Activated gamma-delta T cell (primary cell): ENCODE data around the gene FRRS1L.
A peak's percentile ranks its signal among the peaks of the same experiment; 100 is the strongest.
"Not testable (repeated sequence)": the region's sequence is repeated elsewhere in the genome, so short reads cannot be mapped to it uniquely, and the experiment has no call there.

Experiments used
- DNase-seq: peaks from one replicate; lab custom pipeline; 2025; lab: John Stamatoyannopoulos, UW

FRRS1L gene

DNA sequence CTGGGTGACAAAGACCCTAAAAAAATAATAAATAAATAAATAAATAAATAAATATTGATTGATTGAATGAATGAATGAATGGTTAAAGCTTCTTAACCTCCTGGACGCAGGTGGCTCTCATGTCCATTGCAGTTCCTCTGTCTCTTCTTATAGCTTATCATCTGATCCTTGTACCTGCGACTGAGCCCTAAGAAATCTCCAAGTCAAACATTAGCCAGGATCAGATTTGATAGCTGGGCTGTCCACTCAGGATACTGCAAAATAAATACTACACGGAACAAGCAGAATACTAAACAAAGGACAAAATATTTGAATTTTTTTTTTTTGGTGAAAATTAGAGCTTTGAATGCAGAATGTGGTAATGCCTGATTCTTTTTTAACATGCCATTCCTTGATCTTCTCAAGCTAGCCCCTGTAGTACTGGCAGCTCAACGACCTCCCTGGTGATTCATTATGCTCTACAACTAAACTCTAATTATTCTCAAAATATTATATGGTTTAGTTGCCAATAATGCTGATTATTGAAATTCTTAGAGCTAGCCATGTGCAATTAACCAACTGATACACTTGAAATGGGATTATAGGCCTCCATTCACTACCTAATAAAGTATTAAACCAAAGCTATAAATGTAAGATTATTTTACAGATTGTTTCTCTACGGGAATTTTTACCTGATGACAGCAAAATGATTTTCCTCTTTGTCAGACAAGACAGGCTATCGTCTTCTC, 37.4 kb downstream of the FRRS1L start:
- DNase-seq, result no peak

- DNase-seq, result not testable (repeated sequence)
Observed at GRCh38 chr9:109126671-109127070, 40.4 kb downstream of the FRRS1L start.

- no peak for DNase-seq
Observed at GRCh38 chr9:109124121-109124520, 42.9 kb downstream of the FRRS1L start.

GRCh38 chr9:109122726-109123621, 44.1 kb downstream of the FRRS1L start:
- DNase-seq, result no peak

DNA sequence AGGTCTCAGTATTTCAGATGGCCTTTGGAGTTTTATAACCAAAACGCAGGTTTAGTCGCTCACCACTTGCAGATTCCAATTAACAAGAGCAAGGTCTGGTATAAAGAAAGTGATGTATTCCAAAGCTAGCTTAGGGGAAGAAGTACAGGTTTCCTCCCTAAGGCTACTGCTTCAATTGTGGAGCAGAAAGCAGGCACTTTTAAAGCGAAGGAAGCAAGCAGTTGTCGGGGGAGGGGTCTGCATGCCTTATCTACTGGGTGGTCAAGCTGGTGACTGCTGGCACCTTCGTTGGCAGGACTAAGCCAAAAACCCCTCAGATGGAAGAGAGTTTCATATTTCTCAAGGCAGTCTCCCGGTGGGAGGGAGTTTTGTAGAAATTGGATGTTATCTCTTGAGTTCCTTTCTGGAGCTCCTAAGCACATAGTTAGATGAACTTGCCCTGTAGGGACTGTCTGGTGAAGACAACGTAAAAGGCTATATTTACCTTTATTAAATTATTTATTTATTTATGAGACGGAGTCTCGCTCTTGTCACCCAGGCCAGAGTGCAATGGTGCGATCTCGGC, 45.7 kb downstream of the FRRS1L start:
- DNase-seq, result no peak

DNA sequence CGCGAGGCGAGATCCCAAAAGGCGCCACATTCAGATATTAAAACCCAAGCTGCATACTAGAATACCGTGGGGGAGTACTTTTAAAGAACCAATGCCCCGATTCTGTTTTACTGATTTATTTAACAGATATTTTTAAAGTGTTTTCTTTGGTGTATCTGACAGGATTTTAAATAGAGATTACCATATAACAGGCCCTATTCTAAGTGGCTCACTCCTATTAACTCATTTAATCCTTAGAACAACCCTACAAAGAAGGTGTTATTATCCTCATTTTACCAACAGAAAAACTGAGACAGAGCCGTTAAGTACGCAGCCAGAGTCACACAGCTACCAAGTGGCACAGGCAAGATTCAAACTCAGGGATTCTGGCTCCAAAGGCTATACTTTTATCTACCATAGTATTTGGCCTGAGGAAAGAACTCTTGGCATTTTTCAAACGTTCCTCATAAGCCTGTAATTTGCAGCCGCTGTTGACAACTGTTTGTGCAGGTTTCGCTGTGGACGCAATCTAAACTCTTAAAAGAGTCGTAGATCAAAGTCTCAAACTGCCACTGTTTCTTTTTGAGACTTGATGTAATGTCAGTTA, 46.8 kb downstream of the FRRS1L start:
- no peak for DNase-seq

DNA sequence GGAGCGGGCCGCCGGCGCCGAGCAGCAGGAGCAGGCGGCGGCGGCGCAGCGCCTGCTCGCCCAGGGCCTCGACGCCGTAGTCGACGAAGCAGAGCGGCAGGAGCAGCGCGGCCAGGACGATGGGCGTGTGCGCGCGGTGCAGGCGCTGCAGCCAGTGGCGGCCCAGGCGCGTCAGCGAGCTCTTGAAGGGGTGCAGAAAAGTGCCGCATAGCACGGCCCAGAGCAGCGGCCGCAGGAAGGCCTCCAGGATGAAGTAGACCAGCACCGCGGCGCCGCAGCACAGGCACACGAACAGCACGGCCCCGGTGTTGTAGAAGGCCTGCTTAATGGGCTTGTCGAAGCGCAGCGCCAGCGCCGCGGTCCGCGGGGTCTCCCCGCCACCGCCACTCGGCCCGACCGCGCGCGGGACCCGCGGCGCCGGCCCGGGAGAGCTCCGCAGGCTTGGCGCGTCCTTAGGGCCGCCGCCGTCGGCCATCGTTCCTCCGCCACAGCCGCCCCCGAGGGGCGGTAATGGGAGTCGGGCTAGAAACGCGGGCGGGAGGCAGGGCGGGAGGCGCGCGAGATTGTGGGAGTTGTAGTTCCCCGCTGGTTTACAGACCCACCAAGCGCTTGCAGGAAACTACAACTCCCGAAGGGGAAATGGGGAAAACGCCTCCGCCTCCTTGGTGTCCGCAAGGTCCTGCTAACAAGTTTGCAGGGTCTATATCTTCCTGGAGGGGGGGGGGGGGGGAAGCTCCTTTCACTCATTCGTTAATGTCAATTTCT, 47.4 kb downstream of the FRRS1L start, which contains the start of gene TMEM245:
TSS of gene TMEM245 (minus strand) at position 509 of the 765 bp plus-strand sequence. CDS start at position 475, 34 bp downstream.
- DNase-seq, result peak; percentile 79

- DNase-seq, result no peak
Observed at GRCh38 chr9:109118808-109119438, 48.1 kb downstream of the FRRS1L start.

- no peak for DNase-seq
Observed at GRCh38 chr9:109117856-109118807, 48.9 kb downstream of the FRRS1L start.

DNA sequence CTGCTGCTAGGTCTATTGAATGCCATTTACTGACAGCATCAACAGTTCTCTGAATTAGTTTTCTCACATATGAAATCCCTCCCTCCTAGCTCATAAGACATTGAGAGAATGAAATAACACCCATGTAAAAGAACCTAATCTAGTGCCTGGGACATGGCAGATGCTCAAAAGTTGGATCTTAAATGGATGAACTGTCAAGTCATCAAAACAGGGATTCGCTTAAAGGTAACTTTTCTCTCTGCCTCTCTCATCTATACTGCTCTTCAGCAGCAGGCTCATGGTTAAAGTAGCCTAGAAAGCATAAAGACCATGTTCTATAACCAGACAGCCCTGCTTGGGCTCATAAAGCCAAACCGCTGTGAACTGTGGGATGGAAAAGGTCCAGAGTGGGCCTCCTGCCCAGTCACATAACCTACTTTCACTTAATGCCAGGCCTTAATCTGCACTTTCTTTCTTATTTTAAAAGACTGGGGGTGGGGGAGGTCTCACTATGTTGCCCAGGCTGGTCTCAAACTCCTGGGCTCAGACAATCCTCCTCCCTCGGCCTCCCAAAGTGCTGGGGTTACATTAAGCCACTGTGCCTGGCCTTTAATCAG, 51.0 kb downstream of the FRRS1L start:
- DNase-seq, result no peak

DNA sequence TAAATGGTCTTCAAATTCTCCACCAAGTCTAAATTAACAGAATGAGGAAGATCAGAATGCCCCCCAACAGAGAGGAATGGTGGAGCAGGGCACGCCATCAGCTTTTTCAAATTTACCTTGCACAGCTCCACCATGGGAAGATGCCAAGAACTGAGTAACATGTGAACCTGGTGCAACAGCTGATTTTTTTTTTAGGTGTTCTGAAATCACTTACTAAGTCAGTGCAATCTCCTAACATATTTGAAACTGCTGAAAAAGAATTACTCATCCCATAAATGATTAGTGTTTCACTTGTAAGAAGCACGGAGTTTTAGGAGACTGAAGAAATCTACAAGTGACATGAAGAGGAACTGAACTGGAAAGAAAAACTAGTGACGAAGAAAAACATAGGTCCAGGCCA, 52.4 kb downstream of the FRRS1L start:
- DNase-seq, result no peak

GRCh38 chr9:109113892-109114609, 53.0 kb downstream of the FRRS1L start:
- no peak for DNase-seq

DNA sequence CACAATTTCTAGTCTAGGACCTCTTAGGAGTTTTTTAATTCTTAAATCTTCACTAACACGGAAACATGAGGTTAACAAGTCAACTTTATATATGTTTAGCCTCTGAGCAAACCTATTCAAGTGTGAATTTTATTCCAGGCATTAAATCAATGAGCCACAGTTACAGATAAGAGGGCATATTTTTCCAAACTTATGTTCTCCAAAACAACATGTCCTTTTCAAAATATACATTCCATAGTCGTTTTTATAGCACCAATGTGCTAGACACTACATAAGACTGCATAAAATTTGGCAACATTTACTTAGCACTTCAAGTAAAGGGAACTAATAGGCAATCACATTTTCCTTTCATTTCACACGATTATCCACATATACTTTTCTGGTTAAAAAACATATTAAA, 53.8 kb downstream of the FRRS1L start:
- no peak for DNase-seq

GRCh38 chr9:109110329-109111021, 56.6 kb downstream of the FRRS1L start:
- DNase-seq, result no peak

DNA sequence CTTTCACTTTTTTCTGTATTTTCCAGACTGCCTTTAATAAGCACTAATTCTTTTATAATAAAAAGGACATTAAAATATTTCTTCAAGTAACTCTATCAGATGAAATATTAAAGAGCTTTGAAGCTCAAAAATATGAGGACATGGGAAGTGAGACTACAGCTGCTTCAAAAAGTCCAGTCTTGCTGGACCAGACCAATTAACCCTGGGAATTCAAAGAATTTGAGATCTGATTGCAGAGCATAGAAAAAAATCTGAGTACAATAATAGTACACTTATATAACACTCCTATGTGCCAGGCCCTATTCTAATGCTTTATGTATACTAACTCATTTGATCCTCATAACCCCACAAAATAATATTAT, 57.1 kb downstream of the FRRS1L start:
- no peak for DNase-seq

DNA sequence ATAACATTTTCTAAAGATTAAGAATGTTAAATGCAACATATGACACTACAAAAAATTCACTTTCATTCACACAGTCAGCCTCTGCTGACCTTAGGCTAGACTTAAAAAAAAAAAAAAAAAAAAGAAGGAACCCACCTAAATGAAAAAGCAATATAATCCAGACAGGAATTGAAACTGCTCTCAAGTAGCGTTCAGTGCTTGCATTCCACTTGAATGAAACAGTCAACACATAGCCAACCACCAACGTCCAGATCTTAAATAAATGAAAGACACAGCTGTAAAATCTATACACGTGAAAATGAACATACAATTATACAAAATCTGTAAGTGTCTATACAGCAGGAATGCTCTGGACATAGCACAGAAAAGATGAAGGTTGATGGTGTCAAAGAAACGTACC, 58.7 kb downstream of the FRRS1L start:
- no peak for DNase-seq

GRCh38 chr9:109107402-109108240, 59.4 kb downstream of the FRRS1L start:
- DNase-seq, result no peak
